SK-N-SH (cell line): ENCODE measurements around the gene HAPLN2. TPM values are rescaled to one million over a fixed set of nuclear protein-coding genes. Genes with fewer than 3 reads are reported as not detected.

Experiments used
- CTCF ChIA-PET: fragments of 300-600, 350-600 bp; formaldehyde crosslinking; extraction: SDS; loops from one replicate; lab custom pipeline; 2021; lab: Yijun Ruan, JAX
- POLR2A ChIA-PET: fragments of 350-600 bp; sonication (Branson Sonifier 250); formaldehyde crosslinking; extraction: SDS; loops from one replicate; lab custom pipeline; 2020; ENCODE audit warnings: antibody characterized with exemption, inconsistent platforms; lab: Yijun Ruan, JAX
- DNase-seq: peaks from one replicate; pipeline ENCODE4 v3.0.0; 2012
- H2AFZ ChIP-seq: fragments of 200-600 bp; sonication (generic); 2 replicates; pipeline ENCODE4 v1.8.1; 2016; ENCODE audit warnings: antibody characterized with exemption, mild to moderate bottlenecking, low read depth
- H3F3A ChIP-seq: fragments of 200-600 bp; sonication (generic); replicated peaks from 2 replicates; pipeline ENCODE3; 2016; ENCODE audit warnings: antibody characterized with exemption, mild to moderate bottlenecking; ENCODE audit not compliant: insufficient read depth
- H3K27ac ChIP-seq, 2 experiments: fragments of 200-500 bp in 1 of 2; fragments of 200-600 bp in 1 of 2; sonication (Bioruptor generic) in 1 of 2; sonication (generic), shearing (Covaris generic) in 1 of 2; 2 replicates each; pipeline versions ENCODE4 v1.5.1 to v1.6.1; 2014 to 2016; ENCODE audit warnings: low read depth in 2 of 2, inconsistent platforms in 1 of 2, low read length in 1 of 2, mild to moderate bottlenecking in 1 of 2, mixed read lengths in 1 of 2
- H3K27me3 ChIP-seq: fragments of 200-600 bp; sonication (generic), shearing (Covaris generic); 2 replicates; pipeline ENCODE4 v1.6.1; 2016; ENCODE audit warnings: mixed run types; ENCODE audit not compliant: insufficient read depth
- H3K36me3 ChIP-seq, 2 experiments: fragments of 200-500 bp in 1 of 2; fragments of 200-600 bp in 1 of 2; sonication (Bioruptor generic) in 1 of 2; sonication (generic) in 1 of 2; replicated peaks in 1 of 2; 2 replicates each; pipeline versions ENCODE3 to v1.5.1; 2014 to 2016; ENCODE audit warnings: low read length in 1 of 2, mild to moderate bottlenecking in 1 of 2; ENCODE audit not compliant: insufficient read depth in 2 of 2, control insufficient read depth in 1 of 2
- H3K4me1 ChIP-seq, 2 experiments: fragments of 200-500 bp in 1 of 2; fragments of 200-600 bp in 1 of 2; sonication (Bioruptor generic) in 1 of 2; sonication (generic), shearing (Covaris generic) in 1 of 2; 2 replicates each; pipeline versions ENCODE4 v1.5.1 to v1.6.1; 2014 to 2016; ENCODE audit warnings: low read depth in 1 of 2, low read length in 1 of 2, mixed run types in 1 of 2; ENCODE audit not compliant: insufficient read depth in 2 of 2, control insufficient read depth in 1 of 2
- H3K4me2 ChIP-seq: fragments of 200-600 bp; sonication (generic), shearing (Covaris generic); 2 replicates; pipeline ENCODE4 v1.6.1; 2017; ENCODE audit warnings: mixed run types
- H3K4me3 ChIP-seq, 2 experiments: fragments of 200-500 bp in 1 of 2; fragments of 200-600 bp in 1 of 2; sonication (Bioruptor generic) in 1 of 2; sonication (generic), shearing (Covaris generic) in 1 of 2; 2 replicates each; pipeline versions ENCODE4 v1.5.1 to v1.8.1; 2014 to 2016; ENCODE audit warnings: low read depth in 2 of 2, inconsistent platforms in 1 of 2, low read length in 1 of 2, mild to moderate bottlenecking in 1 of 2, mixed read lengths in 1 of 2, moderate library complexity in 1 of 2
- H3K79me2 ChIP-seq: fragments of 200-600 bp; sonication (generic); 2 replicates; pipeline ENCODE4 v1.8.1; 2017; ENCODE audit warnings: mild to moderate bottlenecking; ENCODE audit not compliant: insufficient read depth
- H3K9ac ChIP-seq: fragments of 200-600 bp; sonication (generic); 2 replicates; pipeline ENCODE4 v1.6.1; 2017; ENCODE audit warnings: mixed run types
- H3K9me2 ChIP-seq: fragments of 200-600 bp; sonication (generic); 2 replicates; pipeline ENCODE4 v1.6.1; 2017; ENCODE audit warnings: mixed run types
- H3K9me3 ChIP-seq: fragments of 200-600 bp; sonication (generic); 2 replicates; pipeline ENCODE4 v1.6.1; 2017; ENCODE audit warnings: mixed run types, mild to moderate bottlenecking, moderate library complexity
- H4K20me1 ChIP-seq: fragments of 200-600 bp; sonication (generic); 2 replicates; pipeline ENCODE4 v1.6.1; 2017; ENCODE audit warnings: mild to moderate bottlenecking, mixed run types; ENCODE audit not compliant: insufficient read depth
- CHD2 ChIP-seq: fragments of 150-350 bp; IDR thresholded peaks from 2 replicates; pipeline ENCODE4 v1.6.1; 2018; ENCODE audit warnings: low read length; ENCODE audit not compliant: partially characterized antibody
- EZH2phosphoT487 ChIP-seq: fragments of 200-600 bp; sonication (generic); IDR thresholded peaks from 2 replicates; pipeline ENCODE4 v1.6.1; 2017; ENCODE audit warnings: low read depth, mixed run types, mild to moderate bottlenecking, antibody characterized with exemption, moderate library complexity, borderline replicate concordance
- FOXM1 ChIP-seq: IDR thresholded peaks from 2 replicates; pipeline ENCODE4 v1.4.0; 2012; ENCODE audit warnings: low read depth, mild to moderate bottlenecking
- GATA2 ChIP-seq: sonication (generic); formaldehyde crosslinking; IDR thresholded peaks from 2 replicates; pipeline ENCODE4 v1.5.0; 2020; ENCODE audit warnings: mild to moderate bottlenecking, missing genetic modification reagents
- MEF2A ChIP-seq: IDR thresholded peaks from 2 replicates; pipeline ENCODE4 v1.4.0; 2012; ENCODE audit warnings: low read depth, borderline replicate concordance
- POLR2AphosphoS5 ChIP-seq: IDR thresholded peaks from 2 replicates; pipeline ENCODE4 v1.6.1; 2012; ENCODE audit warnings: low read depth, low read length
- RAD21 ChIP-seq: IDR thresholded peaks from 2 replicates; pipeline ENCODE4 v1.6.1; 2012; ENCODE audit warnings: mild to moderate bottlenecking, low read length
- REST ChIP-seq: IDR thresholded peaks from 2 replicates; pipeline ENCODE4 v1.6.1; 2012; ENCODE audit warnings: mild to moderate bottlenecking, low read depth, low read length, moderate library complexity
- TEAD4 ChIP-seq: IDR thresholded peaks from 2 replicates; pipeline ENCODE4 v1.4.0; 2012; ENCODE audit warnings: mild to moderate bottlenecking, borderline replicate concordance; ENCODE audit not compliant: insufficient read depth
- USF2 ChIP-seq: fragments of 150-350 bp; IDR thresholded peaks from 2 replicates; pipeline ENCODE4 v1.6.1; 2017; ENCODE audit warnings: antibody characterized with exemption, low read length, low read depth, borderline replicate concordance
- WGBS: methylation state at CpG from one replicate; pipeline ENCODE4 v1.1.6; 2017; ENCODE audit warnings: low lambda C conversion rate; 5-methylcytosine and 5-hydroxymethylcytosine counted together
- polyA plus RNA-seq, 3 experiments: library from polyadenylated mRNA; depleted of rRNA; stranded (reverse); fragments of >200 nt; gene quantifications; 2 replicates each; pipeline ENCODE4 v1.2.3, GENCODE V29; 2012
- TF ChIP-seq, protein P1 (sequence below): IDR thresholded peaks from 2 replicates; pipeline ENCODE4; 2012
- TF ChIP-seq, protein P2 (sequence below): IDR thresholded peaks from 2 replicates; pipeline ENCODE4 v1.4.0; 2012; ENCODE audit warnings: low read depth
- TF ChIP-seq, protein P3 (sequence below): fragments of 150-350 bp; IDR thresholded peaks from 2 replicates; pipeline ENCODE4 v1.6.1; 2016; ENCODE audit warnings: mild to moderate bottlenecking, low read depth, low read length

HAPLN2 gene
- polyA plus RNA-seq, 1 of the 3 experiments (the other 2 are of a cell fraction), result 0.20 TPM

GRCh38 chr1:156670359-156670758, 51.1 kb downstream of the HAPLN2 start:
- peaks cover 12 to 26% of the 10 kb centered on the region in 2 experiments for H3K36me3 ChIP-seq
- H3K9me3 ChIP-seq, result no peaks in the 10 kb centered on the region
- WGBS, result 87% methylated on average over 6 of the region's 6 CpGs
- peaks cover 2% of the 10 kb centered on the region for H3K79me2 ChIP-seq
- no peak overlapping the region for H3K4me3 ChIP-seq
- no peak overlapping the region for H3K4me2 ChIP-seq
- H3K27me3 ChIP-seq, result no peaks in the 10 kb centered on the region
- peak overlapping the region in 1 of 2 experiments; percentile 7; a peak in 1 of 4 replicates for H3K27ac ChIP-seq
- CTCF ChIA-PET, result interaction anchor here (1.0 to 25.8 kb wide), 6 partner anchors 10 to 56 kb away, joined by 3 to 682 read pairs (median 8); no protein-coding TSS in a partner anchor
- no peaks in the 10 kb centered on the region for H3F3A ChIP-seq
- TF ChIP-seq CHD2 (no peak), REST (no peak), USF2 (no peak), TEAD4 (no peak), FOXM1 (no peak), EZH2phosphoT487 (no peak), RAD21 (no peak), MEF2A (no peak), POLR2AphosphoS5 (no peak), GATA2 (CRISPR knock-in tag) (no peak)
- TF ChIP-seq, protein P1, sequence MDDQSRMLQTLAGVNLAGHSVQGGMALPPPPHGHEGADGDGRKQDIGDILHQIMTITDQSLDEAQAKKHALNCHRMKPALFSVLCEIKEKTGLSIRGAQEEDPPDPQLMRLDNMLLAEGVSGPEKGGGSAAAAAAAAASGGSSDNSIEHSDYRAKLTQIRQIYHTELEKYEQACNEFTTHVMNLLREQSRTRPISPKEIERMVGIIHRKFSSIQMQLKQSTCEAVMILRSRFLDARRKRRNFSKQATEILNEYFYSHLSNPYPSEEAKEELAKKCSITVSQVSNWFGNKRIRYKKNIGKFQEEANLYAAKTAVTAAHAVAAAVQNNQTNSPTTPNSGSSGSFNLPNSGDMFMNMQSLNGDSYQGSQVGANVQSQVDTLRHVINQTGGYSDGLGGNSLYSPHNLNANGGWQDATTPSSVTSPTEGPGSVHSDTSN, result no peak
- TF ChIP-seq, protein P2, sequence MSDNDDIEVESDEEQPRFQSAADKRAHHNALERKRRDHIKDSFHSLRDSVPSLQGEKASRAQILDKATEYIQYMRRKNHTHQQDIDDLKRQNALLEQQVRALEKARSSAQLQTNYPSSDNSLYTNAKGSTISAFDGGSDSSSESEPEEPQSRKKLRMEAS, result no peak
- TF ChIP-seq, protein P3, sequence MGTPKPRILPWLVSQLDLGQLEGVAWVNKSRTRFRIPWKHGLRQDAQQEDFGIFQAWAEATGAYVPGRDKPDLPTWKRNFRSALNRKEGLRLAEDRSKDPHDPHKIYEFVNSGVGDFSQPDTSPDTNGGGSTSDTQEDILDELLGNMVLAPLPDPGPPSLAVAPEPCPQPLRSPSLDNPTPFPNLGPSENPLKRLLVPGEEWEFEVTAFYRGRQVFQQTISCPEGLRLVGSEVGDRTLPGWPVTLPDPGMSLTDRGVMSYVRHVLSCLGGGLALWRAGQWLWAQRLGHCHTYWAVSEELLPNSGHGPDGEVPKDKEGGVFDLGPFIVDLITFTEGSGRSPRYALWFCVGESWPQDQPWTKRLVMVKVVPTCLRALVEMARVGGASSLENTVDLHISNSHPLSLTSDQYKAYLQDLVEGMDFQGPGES, result no peak
- no peaks in the 10 kb centered on the region for H3K9me2 ChIP-seq
- H4K20me1 ChIP-seq, result peaks cover 9% of the 10 kb centered on the region; the same call in 1 of the 2 replicates
- no peak overlapping the region for H2AFZ ChIP-seq
- POLR2A ChIA-PET, result interaction anchor here (0.6 kb wide), 1 partner anchor 21 kb away, joined by 3 read pairs; no protein-coding TSS in a partner anchor
- H3K9ac ChIP-seq, result no peak overlapping the region
- peaks cover 11 to 61% of the 10 kb centered on the region in 2 experiments; a peak in 3 of 4 replicates for H3K4me1 ChIP-seq
- DNase-seq, result no peak
